MG63 (cell line): Measurements from ENCODE around the gene ACAD8. TPM values are rescaled to one million over a fixed set of nuclear protein-coding genes. Genes with fewer than 3 reads are reported as not detected.
"Not testable (repeated sequence)": the region's sequence is repeated elsewhere in the genome, so short reads cannot be mapped to it uniquely, and the experiment has no call there.

Experiments used
- DNase-seq: peaks from one replicate; pipeline ENCODE4 v3.0.0-alpha.2; 2020
- H3K27me3 ChIP-seq: fragments of 250-450 bp; sonication (Bioruptor Pico); 2 replicates; pipeline ENCODE4 v1.5.1; 2020; ENCODE audit warnings: mild to moderate bottlenecking, moderate library complexity
- H3K36me3 ChIP-seq: fragments of 250-450 bp; sonication (Bioruptor Pico); 2 replicates; pipeline ENCODE4 v1.5.1; 2020; ENCODE audit warnings: mild to moderate bottlenecking, moderate library complexity
- H3K4me3 ChIP-seq: fragments of 250-450 bp; sonication (Bioruptor Pico); 2 replicates; pipeline ENCODE4 v1.5.1; 2020; ENCODE audit warnings: mild to moderate bottlenecking, moderate library complexity
- H3K9me3 ChIP-seq: fragments of 250-450 bp; sonication (Bioruptor Pico); 2 replicates; pipeline ENCODE4 v1.5.1; 2020; ENCODE audit warnings: mild to moderate bottlenecking, moderate library complexity
- total RNA-seq: library from RNA; depleted of rRNA; stranded (reverse); fragments of >200 nt; shearing (Covaris generic); gene quantifications from 2 replicates; pipeline ENCODE4 v1.2.3, GENCODE V29; 2014; ENCODE audit warnings: low replicate concordance

Gene ACAD8
- total RNA-seq, 1 experiment from 2014 or later, result 12.3 TPM

GRCh38 chr11:134255184-134255561, 1.8 kb downstream of the ACAD8 start:
- DNase-seq, H3K4me3 ChIP-seq, H3K27me3 ChIP-seq, H3K36me3 ChIP-seq, H3K9me3 ChIP-seq: not testable (repeated sequence)

- no peak for DNase-seq
- no peak overlapping the region for H3K4me3 ChIP-seq
- no peaks in the 10 kb centered on the region; the same call in 1 of the 2 replicates for H3K36me3 ChIP-seq
- no peaks in the 10 kb centered on the region for H3K27me3 ChIP-seq
- no peaks in the 10 kb centered on the region for H3K9me3 ChIP-seq
Observed at GRCh38 chr11:134257101-134257500, 3.7 kb downstream of the ACAD8 start.

GRCh38 chr11:134258577-134258976, 5.2 kb downstream of the ACAD8 start:
- no peaks in the 10 kb centered on the region; the same call in none of the 2 replicates for H3K36me3 ChIP-seq
- no peak for DNase-seq
- H3K27me3 ChIP-seq, result no peaks in the 10 kb centered on the region
- H3K9me3 ChIP-seq, result no peaks in the 10 kb centered on the region
- H3K4me3 ChIP-seq, result no peak overlapping the region

- no peak for DNase-seq
Observed at GRCh38 chr11:134260503-134260902, 7.1 kb downstream of the ACAD8 start.

GRCh38 chr11:134260983-134261382, 7.6 kb downstream of the ACAD8 start:
- Histone ChIP-seq H3K36me3 (no peaks in the 10 kb centered on the region; the same call in none of the 2 replicates), H3K27me3 (no peaks in the 10 kb centered on the region), H3K4me3 (no peak overlapping the region), H3K9me3 (no peaks in the 10 kb centered on the region)
- DNase-seq, result no peak

More at GRCh38 chr11:134260503-134260902, 7.1 kb downstream of the ACAD8 start:
- H3K27me3 ChIP-seq, result no peaks in the 10 kb centered on the region
- H3K36me3 ChIP-seq, result no peaks in the 10 kb centered on the region; the same call in none of the 2 replicates
- H3K4me3 ChIP-seq, result no peak overlapping the region
- H3K9me3 ChIP-seq, result no peaks in the 10 kb centered on the region

- H3K9me3 ChIP-seq, result no peaks in the 10 kb centered on the region
- H3K27me3 ChIP-seq, result no peaks in the 10 kb centered on the region
- H3K36me3 ChIP-seq, result no peaks in the 10 kb centered on the region; the same call in none of the 2 replicates
- no peak for DNase-seq
- H3K4me3 ChIP-seq, result no peak overlapping the region
Observed at GRCh38 chr11:134261626-134262488, 8.5 kb downstream of the ACAD8 start.

GRCh38 chr11:134264966-134265764, 11.8 kb downstream of the ACAD8 start:
- no peak for DNase-seq
- Histone ChIP-seq H3K36me3 (no peaks in the 10 kb centered on the region; the same call in 1 of the 2 replicates), H3K9me3 (no peaks in the 10 kb centered on the region), H3K4me3 (no peak overlapping the region), H3K27me3 (no peaks in the 10 kb centered on the region)

GRCh38 chr11:134266440-134266839, 13.1 kb downstream of the ACAD8 start:
- no peak for DNase-seq
- H3K36me3 ChIP-seq, result no peaks in the 10 kb centered on the region; the same call in 1 of the 2 replicates
- H3K4me3 ChIP-seq, result no peak overlapping the region
- no peaks in the 10 kb centered on the region for H3K9me3 ChIP-seq
- H3K27me3 ChIP-seq, result no peaks in the 10 kb centered on the region

- no peak overlapping the region for H3K4me3 ChIP-seq
Observed at GRCh38 chr11:134266841-134267251, 13.5 kb downstream of the ACAD8 start.

GRCh38 chr11:134267461-134267860, 14.1 kb downstream of the ACAD8 start:
- DNase-seq, result no peak
- H3K4me3 ChIP-seq, result no peak overlapping the region
- no peaks in the 10 kb centered on the region; the same call in 1 of the 2 replicates for H3K27me3 ChIP-seq
- no peaks in the 10 kb centered on the region for H3K9me3 ChIP-seq
- no peaks in the 10 kb centered on the region; the same call in 1 of the 2 replicates for H3K36me3 ChIP-seq

More at GRCh38 chr11:134266841-134267251, 13.5 kb downstream of the ACAD8 start:
- no peak for DNase-seq
- no peaks in the 10 kb centered on the region for H3K9me3 ChIP-seq
- H3K27me3 ChIP-seq, result no peaks in the 10 kb centered on the region
- H3K36me3 ChIP-seq, result no peaks in the 10 kb centered on the region; the same call in 1 of the 2 replicates

- Histone ChIP-seq H3K9me3 (no peaks in the 10 kb centered on the region), H3K36me3 (no peaks in the 10 kb centered on the region; the same call in 1 of the 2 replicates), H3K27me3 (no peaks in the 10 kb centered on the region; the same call in 1 of the 2 replicates), H3K4me3 (no peak overlapping the region)
- DNase-seq, result no peak
Observed at GRCh38 chr11:134267966-134268365, 14.6 kb downstream of the ACAD8 start.

GRCh38 chr11:134270250-134270714, 16.9 kb downstream of the ACAD8 start:
- H3K36me3 ChIP-seq, result no peaks in the 10 kb centered on the region
- peaks cover 11% of the 10 kb centered on the region for H3K27me3 ChIP-seq
- DNase-seq, result no peak

GRCh38 chr11:134271978-134272377, 18.6 kb downstream of the ACAD8 start:
- Histone ChIP-seq H3K27me3 (peaks cover 26% of the 10 kb centered on the region), H3K36me3 (no peaks in the 10 kb centered on the region)
- DNase-seq, result no peak

More at GRCh38 chr11:134270250-134270714, 16.9 kb downstream of the ACAD8 start:
- no peak overlapping the region for H3K4me3 ChIP-seq
- no peaks in the 10 kb centered on the region for H3K9me3 ChIP-seq

GRCh38 chr11:134272381-134273316, 19.3 kb downstream of the ACAD8 start:
- no peaks in the 10 kb centered on the region for H3K36me3 ChIP-seq
- peaks cover 29% of the 10 kb centered on the region for H3K27me3 ChIP-seq
- H3K4me3 ChIP-seq, result no peak overlapping the region
- no peaks in the 10 kb centered on the region for H3K9me3 ChIP-seq
- no peak for DNase-seq

More at GRCh38 chr11:134271978-134272377, 18.6 kb downstream of the ACAD8 start:
- no peak overlapping the region for H3K4me3 ChIP-seq
- H3K9me3 ChIP-seq, result no peaks in the 10 kb centered on the region

GRCh38 chr11:134273317-134273712, 19.9 kb downstream of the ACAD8 start:
- DNase-seq, result no peak
- Histone ChIP-seq H3K36me3 (no peaks in the 10 kb centered on the region), H3K27me3 (peaks cover 29% of the 10 kb centered on the region)

GRCh38 chr11:134275188-134275533, 21.8 kb downstream of the ACAD8 start:
- Histone ChIP-seq H3K27me3 (peaks cover 29% of the 10 kb centered on the region), H3K9me3 (no peaks in the 10 kb centered on the region), H3K4me3 (no peak overlapping the region), H3K36me3 (no peaks in the 10 kb centered on the region)
- no peak for DNase-seq

More at GRCh38 chr11:134273317-134273712, 19.9 kb downstream of the ACAD8 start:
- Histone ChIP-seq H3K4me3 (no peak overlapping the region), H3K9me3 (no peaks in the 10 kb centered on the region)
